ENCODE results near the gene CALHM6.
A peak's percentile ranks its signal among the peaks of the same experiment; 100 is the strongest.

Gene CALHM6

GRCh38 chr6:116452531-116452930, 8.6 kb upstream of the CALHM6 start:
- CTCF ChIA-PET, result interaction anchor here (1.0 to 2.3 kb wide), 5 partner anchors 8 to 184 kb away, joined by 3 to 7 read pairs (median 5); partner anchors contain the start of gene CALHM6
- no peak for TF ChIP-seq CTCF (IDR thresholded peaks at IDR 0.05; ENCODE audit: control extremely low read depth, extremely low read depth, low read depth, missing control alignments)
- DNase-seq (ENCODE audit: extremely low spot score), result no peak
- POLR2A ChIA-PET, result no interaction called here

GRCh38 chr6:116456106-116456505, 5.1 kb upstream of the CALHM6 start:
- no peak for TF ChIP-seq CTCF (IDR thresholded peaks at IDR 0.05; ENCODE audit: control extremely low read depth, extremely low read depth, low read depth, missing control alignments)
- ChIA-PET POLR2A (no interaction called here), CTCF (no interaction called here)
- DNase-seq (ENCODE audit: extremely low spot score), result no peak

GRCh38 chr6:116456927-116457326, 4.2 kb upstream of the CALHM6 start:
- POLR2A ChIA-PET, result no interaction called here
- TF ChIP-seq CTCF (IDR thresholded peaks at IDR 0.05; ENCODE audit: control extremely low read depth, extremely low read depth, low read depth, missing control alignments), result no peak
- DNase-seq (ENCODE audit: extremely low spot score), result no peak
- CTCF ChIA-PET, result interaction anchor here (0.8 to 2.4 kb wide), 4 partner anchors 20 to 188 kb away, joined by 3 to 12 read pairs (median 4); no protein-coding TSS in a partner anchor

- ChIA-PET CTCF (interaction anchor here (1.1 to 2.4 kb wide), 5 partner anchors 14 to 170 kb away, joined by 3 to 12 read pairs (median 4); no protein-coding TSS in a partner anchor), POLR2A (no interaction called here)
- TF ChIP-seq CTCF (IDR thresholded peaks at IDR 0.05; ENCODE audit: control extremely low read depth, extremely low read depth, low read depth, missing control alignments), result no peak
- no peak for DNase-seq (ENCODE audit: extremely low spot score)
Observed at GRCh38 chr6:116458264-116458663, 2.9 kb upstream of the CALHM6 start.

- POLR2A ChIA-PET, result no interaction called here
- TF ChIP-seq CTCF (IDR thresholded peaks at IDR 0.05; ENCODE audit: control extremely low read depth, extremely low read depth, low read depth, missing control alignments), result no peak
- DNase-seq (ENCODE audit: extremely low spot score), result no peak
- CTCF ChIA-PET, result interaction anchor here (1.7 to 2.0 kb wide), 3 partner anchors 8 to 36 kb away, joined by 3 to 8 read pairs (median 7); no protein-coding TSS in a partner anchor
Observed at GRCh38 chr6:116459927-116460326, 1.2 kb upstream of the CALHM6 start.

GRCh38 chr6:116461932-116462885, 1.0 kb downstream of the CALHM6 start:
- no peak for TF ChIP-seq CTCF (IDR thresholded peaks at IDR 0.05; ENCODE audit: control extremely low read depth, extremely low read depth, low read depth, missing control alignments)
- CTCF ChIA-PET, result interaction anchor here (1.2 to 2.9 kb wide), 7 partner anchors 9 to 174 kb away, joined by 3 to 13 read pairs (median 4); no protein-coding TSS in a partner anchor
- DNase-seq (ENCODE audit: extremely low spot score), result peak; percentile 78
- POLR2A ChIA-PET, result no interaction called here

Measured in GM10248 (cell line).